Measurements from ENCODE around the gene AQP9.

The AQP9 gene

DNA sequence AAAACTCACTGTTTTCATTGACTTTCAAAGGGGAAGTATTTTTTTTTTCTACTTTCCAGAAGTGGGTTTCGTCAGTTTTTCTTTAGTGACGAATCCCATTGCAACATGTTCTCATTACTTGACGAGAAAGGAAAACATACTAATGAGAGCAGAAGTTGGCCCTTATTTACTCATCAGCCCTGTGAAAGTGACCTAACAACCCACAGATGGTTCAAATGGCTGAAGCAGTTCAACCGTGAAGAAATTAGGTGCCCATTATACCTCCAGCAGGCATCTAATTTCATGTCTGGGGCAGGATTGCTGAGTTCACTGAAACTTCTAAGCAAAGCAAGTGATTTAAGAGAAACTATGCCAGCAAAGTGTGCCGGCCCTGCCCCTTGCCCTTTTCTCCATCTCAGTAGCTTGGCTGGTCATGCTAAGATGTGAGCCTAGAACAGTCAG, 9.0 kb downstream of the AQP9 start:
- no peak overlapping the region for H2AK5ac ChIP-seq (ENCODE audit: low read depth, low read length)
- H3K18ac ChIP-seq (ENCODE audit: low read length), result no peak overlapping the region
- DNase-seq (ENCODE audit: low spot score), result no peak
- H3K36me3 ChIP-seq (replicated peaks in 1 of 2; ENCODE audit: control insufficient read depth in 2 of 2, insufficient read depth in 2 of 2, low read length in 2 of 2), result no peaks in the 10 kb centered on the region
- peaks cover 0 to 4% of the 10 kb centered on the region in 2 donors for H3K4me1 ChIP-seq (ENCODE audit: control insufficient read depth in 2 of 2, insufficient read depth in 1 of 2, low read depth in 1 of 2, low read length in 2 of 2)
- H3K9ac ChIP-seq (ENCODE audit: low read depth, low read length, poor library complexity), result no peak overlapping the region
- no peak overlapping the region for H2AFZ ChIP-seq (ENCODE audit: low read length)
- H3K79me1 ChIP-seq (ENCODE audit: low read depth, low read length), result no peaks in the 10 kb centered on the region
- H3K4me2 ChIP-seq (ENCODE audit: insufficient read depth, low read length, poor library complexity, severe bottlenecking), result no peak overlapping the region
- no peak overlapping the region for H4K8ac ChIP-seq (ENCODE audit: low read depth, low read length)
- peaks cover 0 to 13% (median 0%) of the 10 kb centered on the region in 3 experiments for H3K27me3 ChIP-seq (ENCODE audit: control insufficient read depth in 3 of 3, insufficient read depth in 3 of 3, low read depth in 1 of 3, low read length in 3 of 3)
- no peak overlapping the region for H3K23ac ChIP-seq (ENCODE audit: low read depth, low read length, poor library complexity)
- no peak overlapping the region for H2BK5ac ChIP-seq (ENCODE audit: low read length)
- H3K14ac ChIP-seq (ENCODE audit: low read length), result no peak overlapping the region
- H4K91ac ChIP-seq (ENCODE audit: low read depth, low read length, poor library complexity), result no peak overlapping the region
- WGBS, 2 donors (ENCODE audit: extremely low coverage in 2 of 2, insufficient read length in 2 of 2, insufficient replicate concordance in 1 of 2), result no CpG with 5 or more reads among the region's 5 CpGs
- no peak overlapping the region for H3K4ac ChIP-seq (ENCODE audit: low read length)
- no peak overlapping the region for H3K4me3 ChIP-seq (ENCODE audit: low read length in 2 of 2)
- H2BK120ac ChIP-seq (ENCODE audit: low read depth, low read length), result no peak overlapping the region
- H2BK12ac ChIP-seq (ENCODE audit: low read length), result no peak overlapping the region
- no peak overlapping the region for H2BK15ac ChIP-seq (ENCODE audit: low read length)
- H3K27ac ChIP-seq (replicated peaks; ENCODE audit: low read length), result no peak overlapping the region
- no peaks in the 10 kb centered on the region for H3K9me3 ChIP-seq (replicated peaks in 1 of 2; ENCODE audit: control insufficient read depth in 2 of 2, insufficient read depth in 1 of 2, low read depth in 1 of 2, low read length in 2 of 2)

DNA sequence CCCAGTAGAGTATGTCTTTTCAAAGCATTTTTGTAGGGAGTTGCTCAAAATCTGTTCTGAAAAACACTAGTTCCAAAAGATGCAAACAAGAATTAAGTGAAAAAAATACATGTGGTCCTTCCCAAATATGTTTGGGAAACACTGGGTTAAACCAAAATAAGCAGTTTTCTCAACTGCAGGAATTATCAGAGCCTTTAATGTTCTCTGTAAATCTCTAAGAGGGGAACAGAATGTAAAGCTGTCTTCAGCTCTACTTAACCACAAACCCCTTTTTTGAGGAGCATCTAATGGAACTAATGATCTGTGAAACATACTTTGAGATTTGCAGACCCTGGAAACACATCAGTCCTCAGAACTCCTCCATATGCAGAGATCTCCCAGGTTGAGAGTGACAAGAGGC, 9.9 kb downstream of the AQP9 start:
- Histone ChIP-seq H2AFZ (ENCODE audit: low read length) (no peak overlapping the region), H2AK5ac (ENCODE audit: low read depth, low read length) (no peak overlapping the region), H3K27ac (replicated peaks; ENCODE audit: low read length) (no peak overlapping the region), H3K4me3 (ENCODE audit: low read length in 2 of 2) (no peak overlapping the region), H3K27me3 (ENCODE audit: control insufficient read depth in 3 of 3, insufficient read depth in 3 of 3, low read depth in 1 of 3, low read length in 3 of 3) (peaks cover 0 to 8% (median 0%) of the 10 kb centered on the region in 3 experiments), H3K36me3 (replicated peaks in 1 of 2; ENCODE audit: control insufficient read depth in 2 of 2, insufficient read depth in 2 of 2, low read length in 2 of 2) (no peaks in the 10 kb centered on the region), H3K79me1 (ENCODE audit: low read depth, low read length) (no peaks in the 10 kb centered on the region), H3K23ac (ENCODE audit: low read depth, low read length, poor library complexity) (no peak overlapping the region), H3K4ac (ENCODE audit: low read length) (no peak overlapping the region), H2BK12ac (ENCODE audit: low read length) (no peak overlapping the region), H2BK120ac (ENCODE audit: low read depth, low read length) (no peak overlapping the region), H4K91ac (ENCODE audit: low read depth, low read length, poor library complexity) (no peak overlapping the region), H3K4me2 (ENCODE audit: insufficient read depth, low read length, poor library complexity, severe bottlenecking) (no peak overlapping the region), H2BK15ac (ENCODE audit: low read length) (no peak overlapping the region), H2BK5ac (ENCODE audit: low read length) (no peak overlapping the region), H3K18ac (ENCODE audit: low read length) (no peak overlapping the region), H3K9me3 (replicated peaks in 1 of 2; ENCODE audit: control insufficient read depth in 2 of 2, insufficient read depth in 1 of 2, low read depth in 1 of 2, low read length in 2 of 2) (no peaks in the 10 kb centered on the region), H3K14ac (ENCODE audit: low read length) (no peak overlapping the region), H3K9ac (ENCODE audit: low read depth, low read length, poor library complexity) (no peak overlapping the region), H4K8ac (ENCODE audit: low read depth, low read length) (no peak overlapping the region), H3K4me1 (ENCODE audit: control insufficient read depth in 2 of 2, insufficient read depth in 1 of 2, low read depth in 1 of 2, low read length in 2 of 2) (peaks cover 0 to 4% of the 10 kb centered on the region in 2 donors)
- DNase-seq (ENCODE audit: low spot score), result no peak

DNA sequence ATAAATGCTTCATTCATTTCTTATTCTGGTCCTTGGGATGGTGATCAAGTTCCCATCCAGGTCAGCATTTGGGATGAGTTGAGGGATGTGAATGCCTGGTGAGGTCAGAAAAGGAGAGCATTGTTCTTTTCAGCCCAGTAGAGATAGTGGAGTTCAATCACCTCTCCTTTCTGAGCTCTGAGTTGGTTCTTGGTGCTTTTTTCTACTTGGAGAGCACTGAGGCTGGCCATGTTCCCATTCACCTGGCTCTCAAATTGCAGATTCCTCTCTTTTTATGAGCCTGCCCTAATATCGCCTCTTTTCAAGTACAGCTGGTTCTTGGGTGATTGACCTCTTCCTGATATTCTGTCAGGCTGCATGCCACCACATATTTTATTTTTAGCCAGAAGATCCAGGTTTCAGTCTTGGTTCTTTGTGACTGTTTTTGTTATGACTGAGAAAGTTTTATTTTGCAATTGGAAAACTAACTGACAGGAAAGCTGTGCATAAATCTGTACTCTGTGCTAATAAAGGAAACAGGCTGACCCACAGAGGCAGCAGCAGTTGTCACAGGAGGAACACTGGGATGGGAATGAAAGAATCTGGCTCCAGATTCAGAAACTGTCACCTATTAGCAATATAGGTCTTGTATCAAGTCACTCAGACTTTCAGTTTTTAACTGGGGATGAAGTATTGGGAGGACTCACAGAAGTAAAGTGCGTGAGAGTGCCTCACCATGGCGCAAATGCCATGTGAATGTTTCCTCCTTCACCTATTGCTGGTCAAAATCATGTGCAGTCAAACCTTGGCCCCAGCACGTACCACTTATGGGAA, 10.7 kb downstream of the AQP9 start:
- H3K18ac ChIP-seq (ENCODE audit: low read length), result no peak overlapping the region
- no peak overlapping the region for H2BK120ac ChIP-seq (ENCODE audit: low read depth, low read length)
- peaks cover 0 to 8% (median 0%) of the 10 kb centered on the region in 3 experiments for H3K27me3 ChIP-seq (ENCODE audit: control insufficient read depth in 3 of 3, insufficient read depth in 3 of 3, low read depth in 1 of 3, low read length in 3 of 3)
- no peak overlapping the region for H2BK5ac ChIP-seq (ENCODE audit: low read length)
- no peaks in the 10 kb centered on the region for H3K36me3 ChIP-seq (replicated peaks in 1 of 2; ENCODE audit: control insufficient read depth in 2 of 2, insufficient read depth in 2 of 2, low read length in 2 of 2)
- peaks cover 0 to 4% of the 10 kb centered on the region in 2 donors for H3K4me1 ChIP-seq (ENCODE audit: control insufficient read depth in 2 of 2, insufficient read depth in 1 of 2, low read depth in 1 of 2, low read length in 2 of 2)
- H2AK5ac ChIP-seq (ENCODE audit: low read depth, low read length), result no peak overlapping the region
- no peak overlapping the region for H3K9ac ChIP-seq (ENCODE audit: low read depth, low read length, poor library complexity)
- H2BK15ac ChIP-seq (ENCODE audit: low read length), result no peak overlapping the region
- no peak for DNase-seq (ENCODE audit: low spot score)
- H3K4me3 ChIP-seq (ENCODE audit: low read length in 2 of 2), result no peak overlapping the region
- no CpG with 5 or more reads among the region's 4 CpGs for WGBS, 2 donors (ENCODE audit: extremely low coverage in 2 of 2, insufficient read length in 2 of 2, insufficient replicate concordance in 1 of 2)
- H4K8ac ChIP-seq (ENCODE audit: low read depth, low read length), result no peak overlapping the region
- no peaks in the 10 kb centered on the region for H3K79me1 ChIP-seq (ENCODE audit: low read depth, low read length)
- no peaks in the 10 kb centered on the region for H3K9me3 ChIP-seq (replicated peaks in 1 of 2; ENCODE audit: control insufficient read depth in 2 of 2, insufficient read depth in 1 of 2, low read depth in 1 of 2, low read length in 2 of 2)
- no peak overlapping the region for H2AFZ ChIP-seq (ENCODE audit: low read length)
- no peak overlapping the region for H2BK12ac ChIP-seq (ENCODE audit: low read length)
- no peak overlapping the region for H3K4ac ChIP-seq (ENCODE audit: low read length)
- H3K14ac ChIP-seq (ENCODE audit: low read length), result no peak overlapping the region
- H4K91ac ChIP-seq (ENCODE audit: low read depth, low read length, poor library complexity), result no peak overlapping the region
- H3K4me2 ChIP-seq (ENCODE audit: insufficient read depth, low read length, poor library complexity, severe bottlenecking), result no peak overlapping the region
- no peak overlapping the region for H3K23ac ChIP-seq (ENCODE audit: low read depth, low read length, poor library complexity)
- H3K27ac ChIP-seq (replicated peaks; ENCODE audit: low read length), result no peak overlapping the region

DNA sequence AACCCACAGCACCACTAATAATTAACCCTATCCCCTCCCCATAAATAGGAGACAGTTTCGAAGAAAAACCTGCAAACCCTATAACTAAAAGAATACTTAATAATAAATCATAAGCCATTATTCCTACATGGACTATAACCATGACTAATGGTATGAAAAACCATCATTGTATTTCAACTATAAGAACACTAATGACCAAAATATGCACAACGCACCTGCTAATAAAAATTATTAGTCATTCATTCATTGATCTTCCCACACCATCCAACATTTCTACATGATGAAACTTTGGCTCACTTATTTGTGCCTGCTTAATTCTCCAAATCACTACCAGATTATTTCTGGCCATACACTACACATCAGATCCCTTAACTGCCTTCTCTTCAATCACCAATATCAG, 16.6 kb downstream of the AQP9 start:
- no peak overlapping the region for H2AFZ ChIP-seq (ENCODE audit: low read length)
- no peak overlapping the region for H4K8ac ChIP-seq (ENCODE audit: low read depth, low read length)
- H2BK15ac ChIP-seq (ENCODE audit: low read length), result no peak overlapping the region
- H3K4ac ChIP-seq (ENCODE audit: low read length), result no peak overlapping the region
- H3K27me3 ChIP-seq (ENCODE audit: control insufficient read depth in 3 of 3, insufficient read depth in 3 of 3, low read depth in 1 of 3, low read length in 3 of 3), result peaks cover 0 to 32% (median 0%) of the 10 kb centered on the region in 3 experiments
- WGBS, 2 donors (ENCODE audit: extremely low coverage in 2 of 2, insufficient read length in 2 of 2, insufficient replicate concordance in 1 of 2), result no CpG with 5 or more reads among the region's 2 CpGs
- H3K79me1 ChIP-seq (ENCODE audit: low read depth, low read length), result no peaks in the 10 kb centered on the region
- no peak overlapping the region for H3K14ac ChIP-seq (ENCODE audit: low read length)
- no peak overlapping the region for H4K91ac ChIP-seq (ENCODE audit: low read depth, low read length, poor library complexity)
- H2AK5ac ChIP-seq (ENCODE audit: low read depth, low read length), result no peak overlapping the region
- H3K4me1 ChIP-seq (ENCODE audit: control insufficient read depth in 2 of 2, insufficient read depth in 1 of 2, low read depth in 1 of 2, low read length in 2 of 2), result no peaks in the 10 kb centered on the region
- no peak overlapping the region for H3K9ac ChIP-seq (ENCODE audit: low read depth, low read length, poor library complexity)
- H3K27ac ChIP-seq (replicated peaks; ENCODE audit: low read length), result no peak overlapping the region
- no peak for DNase-seq (ENCODE audit: low spot score)
- no peak overlapping the region for H2BK5ac ChIP-seq (ENCODE audit: low read length)
- H3K4me2 ChIP-seq (ENCODE audit: insufficient read depth, low read length, poor library complexity, severe bottlenecking), result no peak overlapping the region
- H2BK12ac ChIP-seq (ENCODE audit: low read length), result no peak overlapping the region
- no peak overlapping the region for H3K23ac ChIP-seq (ENCODE audit: low read depth, low read length, poor library complexity)
- H3K9me3 ChIP-seq (replicated peaks in 1 of 2; ENCODE audit: control insufficient read depth in 2 of 2, insufficient read depth in 1 of 2, low read depth in 1 of 2, low read length in 2 of 2), result no peaks in the 10 kb centered on the region
- H3K18ac ChIP-seq (ENCODE audit: low read length), result no peak overlapping the region
- no peak overlapping the region for H2BK120ac ChIP-seq (ENCODE audit: low read depth, low read length)
- H3K4me3 ChIP-seq (ENCODE audit: low read length in 2 of 2), result no peak overlapping the region
- H3K36me3 ChIP-seq (replicated peaks in 1 of 2; ENCODE audit: control insufficient read depth in 2 of 2, insufficient read depth in 2 of 2, low read length in 2 of 2), result no peaks in the 10 kb centered on the region

Data from neuronal stem cell (in vitro differentiated cells).